ENCODE measurements around the gene CD4.

The CD4 gene

GRCh38 chr12:6868211-6869048, 79.1 kb downstream of the CD4 start:
- H3K27ac ChIP-seq: peak overlapping the region; percentile 99
- no peak for TF ChIP-seq ZFX (IDR thresholded peaks at IDR 0.05; ENCODE audit: borderline replicate concordance)
- TF ChIP-seq, protein P1, sequence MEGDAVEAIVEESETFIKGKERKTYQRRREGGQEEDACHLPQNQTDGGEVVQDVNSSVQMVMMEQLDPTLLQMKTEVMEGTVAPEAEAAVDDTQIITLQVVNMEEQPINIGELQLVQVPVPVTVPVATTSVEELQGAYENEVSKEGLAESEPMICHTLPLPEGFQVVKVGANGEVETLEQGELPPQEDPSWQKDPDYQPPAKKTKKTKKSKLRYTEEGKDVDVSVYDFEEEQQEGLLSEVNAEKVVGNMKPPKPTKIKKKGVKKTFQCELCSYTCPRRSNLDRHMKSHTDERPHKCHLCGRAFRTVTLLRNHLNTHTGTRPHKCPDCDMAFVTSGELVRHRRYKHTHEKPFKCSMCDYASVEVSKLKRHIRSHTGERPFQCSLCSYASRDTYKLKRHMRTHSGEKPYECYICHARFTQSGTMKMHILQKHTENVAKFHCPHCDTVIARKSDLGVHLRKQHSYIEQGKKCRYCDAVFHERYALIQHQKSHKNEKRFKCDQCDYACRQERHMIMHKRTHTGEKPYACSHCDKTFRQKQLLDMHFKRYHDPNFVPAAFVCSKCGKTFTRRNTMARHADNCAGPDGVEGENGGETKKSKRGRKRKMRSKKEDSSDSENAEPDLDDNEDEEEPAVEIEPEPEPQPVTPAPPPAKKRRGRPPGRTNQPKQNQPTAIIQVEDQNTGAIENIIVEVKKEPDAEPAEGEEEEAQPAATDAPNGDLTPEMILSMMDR (IDR thresholded peaks at IDR 0.05): no peak

DNA sequence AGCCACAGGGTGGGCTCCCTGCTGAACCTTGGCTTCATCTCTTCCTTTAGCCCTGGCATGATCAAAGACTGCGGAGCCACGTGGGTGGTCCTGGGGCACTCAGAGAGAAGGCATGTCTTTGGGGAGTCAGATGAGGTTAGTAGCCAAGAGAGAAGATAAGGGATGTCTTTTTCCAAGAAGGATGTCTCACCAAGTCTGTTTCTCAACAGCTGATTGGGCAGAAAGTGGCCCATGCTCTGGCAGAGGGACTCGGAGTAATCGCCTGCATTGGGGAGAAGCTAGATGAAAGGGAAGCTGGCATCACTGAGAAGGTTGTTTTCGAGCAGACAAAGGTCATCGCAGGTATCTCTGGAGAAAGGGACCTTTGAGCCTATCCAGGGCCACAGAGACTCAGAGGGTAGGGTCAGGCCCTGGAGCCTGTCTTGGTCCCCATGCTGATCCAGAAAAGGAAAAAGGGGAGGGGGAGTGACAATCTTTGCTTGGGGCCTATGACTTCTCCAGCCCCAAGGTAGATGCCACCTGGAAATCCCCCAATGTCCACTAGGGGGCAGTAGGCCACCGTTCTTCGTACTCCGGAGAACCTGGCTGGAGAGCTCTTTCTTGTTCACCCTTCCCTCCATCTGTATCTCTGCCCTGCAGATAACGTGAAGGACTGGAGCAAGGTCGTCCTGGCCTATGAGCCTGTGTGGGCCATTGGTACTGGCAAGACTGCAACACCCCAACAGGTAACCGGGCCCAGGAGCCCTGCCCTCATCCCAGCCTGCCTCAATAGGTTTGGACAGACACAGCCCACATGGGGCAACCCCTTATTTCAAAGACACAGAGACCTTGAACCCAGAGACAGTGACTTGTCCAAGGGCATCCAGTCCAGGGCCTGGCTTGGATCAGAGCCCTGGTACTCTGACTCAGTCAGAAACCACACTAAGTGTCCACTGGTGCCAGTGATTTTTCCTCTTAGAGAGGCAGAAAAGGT, 80.0 kb downstream of the CD4 start:
- H3K27ac ChIP-seq: peak overlapping the region; percentile 99
- TF ChIP-seq, protein P1 (IDR thresholded peaks at IDR 0.05): peak; percentile 98
- no peak for TF ChIP-seq ZFX (IDR thresholded peaks at IDR 0.05; ENCODE audit: borderline replicate concordance)

DNA sequence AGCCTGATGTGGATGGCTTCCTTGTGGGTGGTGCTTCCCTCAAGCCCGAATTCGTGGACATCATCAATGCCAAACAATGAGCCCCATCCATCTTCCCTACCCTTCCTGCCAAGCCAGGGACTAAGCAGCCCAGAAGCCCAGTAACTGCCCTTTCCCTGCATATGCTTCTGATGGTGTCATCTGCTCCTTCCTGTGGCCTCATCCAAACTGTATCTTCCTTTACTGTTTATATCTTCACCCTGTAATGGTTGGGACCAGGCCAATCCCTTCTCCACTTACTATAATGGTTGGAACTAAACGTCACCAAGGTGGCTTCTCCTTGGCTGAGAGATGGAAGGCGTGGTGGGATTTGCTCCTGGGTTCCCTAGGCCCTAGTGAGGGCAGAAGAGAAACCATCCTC, 81.0 kb downstream of the CD4 start:
- peak overlapping the region; percentile 99 for H3K27ac ChIP-seq
